GM11168 (cell line): Measurements from ENCODE around the gene PRKCA.

Experiments
- in situ Hi-C: fragments of 300-500 bp; cut with MboI; formaldehyde crosslinking; loops from one replicate; pipeline ENCODE4 v1.12.0; 2022; ENCODE audit warnings: low sequenced_read_pairs; ENCODE audit not compliant: unreplicated experiment

PRKCA gene

GRCh38 chr17:66627985-66628384, 325.6 kb downstream of the PRKCA start:
- in situ Hi-C loops = no loop called here

GRCh38 chr17:66629762-66630161, 327.3 kb downstream of the PRKCA start:
- in situ Hi-C loops = no loop called here

DNA sequence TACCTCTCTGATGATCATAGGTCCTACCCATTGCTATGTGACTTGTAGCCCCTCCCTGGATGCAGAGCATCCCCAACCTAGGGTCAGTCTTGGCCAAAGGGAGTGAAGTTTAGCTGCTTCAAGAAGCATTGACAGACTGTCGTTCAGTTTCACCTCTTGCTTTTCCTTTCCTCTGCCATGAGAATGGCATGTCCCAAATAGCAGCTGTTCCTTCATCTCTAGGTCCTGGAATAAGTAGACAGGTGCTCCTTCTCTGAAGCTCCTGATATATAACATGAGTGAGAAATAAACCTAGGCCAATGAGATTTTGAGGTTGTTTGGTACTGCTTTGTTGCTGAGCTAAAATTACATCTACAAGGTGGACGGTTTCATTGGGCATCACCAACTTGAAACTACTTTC, 328.0 kb downstream of the PRKCA start:
- in situ Hi-C loops = no loop called here

- in situ Hi-C loops = no loop called here
Measured at GRCh38 chr17:66630828-66631472, 328.5 kb downstream of the PRKCA start.

DNA sequence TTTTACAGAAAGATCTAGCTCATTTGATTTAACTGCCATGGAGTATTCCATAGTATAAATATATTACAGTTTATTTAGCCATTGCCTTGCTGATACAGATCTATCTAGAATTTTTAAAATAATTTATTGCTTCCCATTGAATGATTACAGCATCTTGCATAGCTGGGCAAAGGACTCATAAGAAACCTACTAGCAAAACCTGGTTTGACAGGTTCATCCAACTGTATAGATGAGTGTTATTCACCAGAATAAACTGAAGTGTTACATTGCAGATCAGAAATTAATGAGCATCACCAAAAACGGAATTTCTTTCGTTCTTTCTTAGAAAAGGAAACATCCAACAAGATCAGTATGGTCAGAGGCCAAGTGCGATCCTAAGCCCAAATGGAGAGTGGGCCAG, 330.3 kb downstream of the PRKCA start:
- in situ Hi-C loops = no loop called here

- in situ Hi-C loops = no loop called here
Measured at GRCh38 chr17:66633317-66633965, 331.0 kb downstream of the PRKCA start.

GRCh38 chr17:66634193-66634592, 331.8 kb downstream of the PRKCA start:
- in situ Hi-C loops = no loop called here

GRCh38 chr17:66635386-66636045, 333.1 kb downstream of the PRKCA start:
- in situ Hi-C loops = no loop called here

DNA sequence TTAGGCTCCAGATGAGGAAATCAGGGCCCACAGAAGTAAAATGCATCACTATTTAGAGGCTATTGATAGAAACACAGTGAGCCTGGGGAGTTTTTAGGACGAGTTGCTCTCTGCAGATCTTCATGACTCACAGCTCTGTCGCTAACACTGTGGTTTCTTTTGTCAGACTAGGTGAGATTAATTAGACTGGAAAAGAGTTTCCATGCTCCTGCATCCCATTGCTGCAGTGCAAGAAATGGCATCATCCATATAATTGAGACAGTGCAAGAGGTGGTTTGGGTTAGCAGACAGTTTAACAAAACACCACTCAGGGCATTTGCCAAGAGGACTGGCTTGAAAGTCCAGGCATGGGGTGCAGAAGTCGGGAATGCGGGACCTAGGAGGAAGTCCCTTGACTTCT, 333.7 kb downstream of the PRKCA start:
- in situ Hi-C loops = no loop called here

- in situ Hi-C loops = no loop called here
Measured at GRCh38 chr17:66637491-66637890, 335.1 kb downstream of the PRKCA start.

- in situ Hi-C loops = no loop called here
Measured at GRCh38 chr17:66638707-66639479, 336.5 kb downstream of the PRKCA start.

- in situ Hi-C loops = no loop called here
Measured at GRCh38 chr17:66643815-66644710, 341.6 kb downstream of the PRKCA start.

- in situ Hi-C loops = no loop called here
Measured at GRCh38 chr17:66645259-66645658, 342.8 kb downstream of the PRKCA start.

GRCh38 chr17:66647391-66647983, 345.1 kb downstream of the PRKCA start:
- in situ Hi-C loops = no loop called here

DNA sequence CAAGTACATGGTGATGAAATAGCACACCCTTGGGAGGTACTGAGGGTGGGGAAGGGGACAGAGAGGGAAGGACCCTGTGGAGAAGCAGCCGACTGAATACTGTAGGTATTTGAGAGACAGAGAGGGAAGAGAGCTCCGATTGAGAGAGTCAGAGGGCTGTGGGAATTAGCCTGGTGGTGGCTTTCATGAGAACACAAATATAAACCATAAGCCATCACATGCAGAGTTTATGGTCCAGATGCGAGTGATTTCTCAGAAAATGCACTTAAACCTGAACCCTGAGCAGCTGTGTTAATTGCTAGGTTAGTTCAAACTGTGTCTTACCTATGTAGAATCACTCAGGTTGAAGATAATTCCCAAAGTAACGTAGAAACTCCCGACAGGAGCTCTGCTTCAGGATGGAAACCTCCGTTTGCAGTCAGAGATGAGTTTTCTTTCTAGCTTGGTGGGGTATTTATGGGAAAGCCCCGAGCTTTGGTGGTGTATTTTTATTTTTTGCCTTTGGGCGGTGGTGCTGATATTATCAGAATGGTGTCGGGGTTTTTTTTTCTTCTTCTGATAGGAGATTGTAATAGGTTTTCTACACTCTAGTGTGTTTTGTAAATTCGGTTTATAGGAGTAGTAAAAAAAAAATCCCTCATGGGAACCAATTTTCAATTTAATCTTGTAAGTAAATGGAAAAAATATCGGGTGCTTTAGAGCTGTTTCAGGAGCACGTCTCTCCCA, 347.6 kb downstream of the PRKCA start:
- in situ Hi-C loops = no loop called here

- in situ Hi-C loops = no loop called here
Measured at GRCh38 chr17:66650544-66650877, 348.1 kb downstream of the PRKCA start.

DNA sequence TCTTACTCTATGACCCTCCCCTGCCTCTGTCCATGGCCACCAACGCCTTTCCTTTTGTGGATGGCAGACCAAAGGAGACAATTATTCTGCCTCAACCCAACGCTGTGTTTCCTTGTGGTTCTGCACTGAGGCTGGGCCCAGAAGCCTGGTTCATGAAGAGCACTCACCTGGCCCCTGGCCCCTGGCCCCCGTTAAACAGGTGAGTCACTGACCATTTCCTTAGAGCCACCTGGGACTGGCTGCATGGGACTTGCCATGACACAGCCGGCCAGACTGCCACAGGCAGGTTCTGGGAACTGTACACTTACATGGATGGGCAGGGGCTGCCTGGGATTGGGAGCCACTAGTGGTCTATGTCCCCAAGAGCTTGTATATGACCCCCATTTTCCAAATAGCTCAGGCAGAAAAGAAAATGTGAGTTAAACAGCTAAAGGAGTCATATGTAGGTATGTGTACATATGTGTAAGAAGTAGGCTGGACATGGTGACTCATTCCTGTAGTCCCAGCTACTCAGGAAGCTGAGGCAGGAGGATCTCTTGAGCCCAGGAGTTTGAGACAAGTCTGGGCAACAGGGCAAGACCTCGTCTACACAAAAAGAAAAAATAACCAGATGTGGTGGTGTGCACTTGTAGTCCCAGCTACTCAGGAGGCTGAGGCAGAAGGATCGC, 350.6 kb downstream of the PRKCA start:
- in situ Hi-C loops = no loop called here

- in situ Hi-C loops = no loop called here
Measured at GRCh38 chr17:66654106-66654740, 351.8 kb downstream of the PRKCA start.
